Left renal cortex interstitium (tissue), 4 donors: ENCODE data around the gene GCSH. TPM values are rescaled to one million over a fixed set of nuclear protein-coding genes. Genes with fewer than 3 reads are reported as not detected.

Source experiments
- DNase-seq, 4 donors: peaks; one replicate each; pipeline ENCODE4 v3.0.0-alpha.2; 2013; ENCODE audit warnings: low read depth in 4 of 4, low spot score in 2 of 4, missing footprints in 1 of 4
- polyA plus RNA-seq, 4 donors: library from polyadenylated mRNA; unstranded; fragments of 120-200 nt; gene quantifications; one replicate each; pipeline ENCODE4 v1.2.1, GENCODE V29; 2013; ENCODE audit not compliant: insufficient read length in 4 of 4

The GCSH gene
- polyA plus RNA-seq, 4 donors = 77.8 to 102 (median 96.7) TPM

GRCh38 chr16:81061307-81061640, 34.9 kb downstream of the GCSH start:
- no peak for DNase-seq

- no peak for DNase-seq
Measured at GRCh38 chr16:81060576-81061306, 35.5 kb downstream of the GCSH start.

- no peak for DNase-seq
Measured at GRCh38 chr16:81053761-81054160, 42.4 kb downstream of the GCSH start.

GRCh38 chr16:81042821-81043220, 53.4 kb downstream of the GCSH start:
- DNase-seq = no peak

- no peak for DNase-seq
Measured at GRCh38 chr16:81041696-81042095, 54.5 kb downstream of the GCSH start.

GRCh38 chr16:81040842-81041241, 55.4 kb downstream of the GCSH start:
- no peak for DNase-seq

GRCh38 chr16:81040131-81040530, 56.1 kb downstream of the GCSH start:
- no peak for DNase-seq

- no peak for DNase-seq
Measured at GRCh38 chr16:81036751-81037350, 59.3 kb downstream of the GCSH start.

GRCh38 chr16:81035975-81036750, 60.0 kb downstream of the GCSH start:
- DNase-seq = peak in 2 of 4 donors; percentile 8 to 10

- DNase-seq = peak; percentile 43 to 85 (median 71)
Measured at GRCh38 chr16:81035398-81035974, 60.7 kb downstream of the GCSH start, which contains the start of gene ATMIN. Gene ATMIN, plus strand, starts transcription at chr16:81035842. Its CDS starts 29 bp downstream, at chr16:81035871.

Other genes with a start within 250 kb of the GCSH start
- gene CMC2, start 89.5 kb downstream of the GCSH start, polyA plus RNA-seq = 10 to 100 TPM; 60.4 to 69.4 (median 68.1) TPM
- 10 to 100 TPM; 21.1 to 24.4 (median 23.1) TPM for gene CENPN, start 89.2 kb downstream of the GCSH start, polyA plus RNA-seq
- 10 to 100 TPM; 37.0 to 46.1 (median 44.3) TPM for gene ATMIN, start 60.6 kb downstream of the GCSH start, polyA plus RNA-seq
- gene C16orf46, start 19.2 kb downstream of the GCSH start, polyA plus RNA-seq = 1 to 10 TPM; 1.4 to 3.2 (median 1.9) TPM
- 1 to 10 TPM; 1.5 to 3.0 (median 2.6) TPM for gene BCO1, start 142.3 kb upstream of the GCSH start, polyA plus RNA-seq
- gene GAN, start 218.6 kb upstream of the GCSH start, polyA plus RNA-seq = 1 to 10 TPM; 2.2 to 3.8 (median 2.7) TPM